ENCODE data around the gene MPPED1. TPM values are rescaled to one million over a fixed set of nuclear protein-coding genes. Genes with fewer than 3 reads are reported as not detected.

Gene MPPED1
- total RNA-seq, 6 donors from 2014 or later: not detected

- TF ChIP-seq POLR2A (IDR thresholded peaks at IDR 0.05) (no peak), POLR2AphosphoS5 (IDR thresholded peaks at IDR 0.05) (no peak), CTCF (IDR thresholded peaks at IDR 0.05) (no peak), EP300 (IDR thresholded peaks at IDR 0.05) (no peak)
- no peaks in the 10 kb centered on the region for H3K4me1 ChIP-seq
- no peak overlapping the region for H3K4me3 ChIP-seq
- no peaks in the 10 kb centered on the region for H3K27me3 ChIP-seq
- DNase-seq (no peak), ATAC-seq (ENCODE audit: low FRiP score in 2 of 2) (no peak)
- H3K27ac ChIP-seq: no peak overlapping the region
- no peaks in the 10 kb centered on the region for H3K36me3 ChIP-seq
- WGBS, 2 donors: 77 to 82% methylated on average over 17 to 23 of the region's 23 CpGs
- H3K9me3 ChIP-seq: peaks cover 0 to 11% (median 4%) of the 10 kb centered on the region in 4 donors
Observed at GRCh38 chr22:43465291-43466015, 53.6 kb downstream of the MPPED1 start.

GRCh38 chr22:43466710-43467109 is 54.9 kb downstream of the MPPED1 start:
- no peaks in the 10 kb centered on the region for H3K27me3 ChIP-seq
- WGBS, 2 donors: 75 to 80% methylated on average over 7 of the region's 7 CpGs
- DNase-seq: no peak

GRCh38 chr22:43467216-43467940 is 55.6 kb downstream of the MPPED1 start:
- Histone ChIP-seq H3K27ac (no peak overlapping the region), H3K9me3 (peaks cover 0 to 4% (median 2%) of the 10 kb centered on the region in 4 donors), H3K36me3 (no peaks in the 10 kb centered on the region), H3K4me3 (no peak overlapping the region), H3K27me3 (no peaks in the 10 kb centered on the region), H3K4me1 (no peaks in the 10 kb centered on the region)
- no peak for DNase-seq
- no peak for TF ChIP-seq EP300 (IDR thresholded peaks at IDR 0.05)
- TF ChIP-seq POLR2A (IDR thresholded peaks at IDR 0.05): no peak
- no peak for TF ChIP-seq POLR2AphosphoS5 (IDR thresholded peaks at IDR 0.05)
- TF ChIP-seq CTCF (IDR thresholded peaks at IDR 0.05): no peak
- no peak for ATAC-seq (ENCODE audit: low FRiP score in 2 of 2)
- WGBS, 2 donors: 77% methylated on average over 21 of the region's 21 CpGs

More at GRCh38 chr22:43466710-43467109, 54.9 kb downstream of the MPPED1 start:
- H3K4me1 ChIP-seq: no peaks in the 10 kb centered on the region
- H3K9me3 ChIP-seq: peaks cover 0 to 11% (median 4%) of the 10 kb centered on the region in 4 donors
- H3K36me3 ChIP-seq: no peaks in the 10 kb centered on the region
- H3K27ac ChIP-seq: no peak overlapping the region
- ATAC-seq (ENCODE audit: low FRiP score in 2 of 2): no peak
- TF ChIP-seq CTCF (IDR thresholded peaks at IDR 0.05): no peak
- TF ChIP-seq EP300 (IDR thresholded peaks at IDR 0.05): no peak
- no peak for TF ChIP-seq POLR2AphosphoS5 (IDR thresholded peaks at IDR 0.05)
- TF ChIP-seq POLR2A (IDR thresholded peaks at IDR 0.05): no peak
- H3K4me3 ChIP-seq: no peak overlapping the region

- Histone ChIP-seq H3K27me3 (no peaks in the 10 kb centered on the region), H3K36me3 (no peaks in the 10 kb centered on the region), H3K9me3 (no peaks in the 10 kb centered on the region), H3K27ac (no peak overlapping the region), H3K4me1 (no peaks in the 10 kb centered on the region), H3K4me3 (no peak overlapping the region)
- no peak for TF ChIP-seq POLR2A (IDR thresholded peaks at IDR 0.05)
- TF ChIP-seq EP300 (IDR thresholded peaks at IDR 0.05): no peak
- TF ChIP-seq CTCF (IDR thresholded peaks at IDR 0.05): no peak
- no peak for TF ChIP-seq POLR2AphosphoS5 (IDR thresholded peaks at IDR 0.05)
- DNase-seq (no peak), ATAC-seq (ENCODE audit: low FRiP score in 2 of 2) (no peak)
- WGBS, 2 donors: 92% methylated on average over 3 of the region's 3 CpGs
Observed at GRCh38 chr22:43470253-43470652, 58.4 kb downstream of the MPPED1 start.

All from upper lobe of left lung (tissue), 6 donors.